HEK293 (cell line): ENCODE measurements around the gene RNF182.
A peak's percentile ranks its signal among the peaks of the same experiment; 100 is the strongest.
"Not testable (repeated sequence)": the region's sequence is repeated elsewhere in the genome, so short reads cannot be mapped to it uniquely, and the experiment has no call there.

ENCODE experiments used
- CTCF ChIA-PET: fragments of 350-600 bp; formaldehyde crosslinking; extraction: SDS; loops from one replicate; lab custom pipeline; 2021; ENCODE audit warnings: antibody characterized with exemption; lab: Yijun Ruan, JAX
- POLR2A ChIA-PET: fragments of 300-600 bp; formaldehyde crosslinking; extraction: SDS; loops from one replicate; lab custom pipeline; 2020; ENCODE audit warnings: antibody characterized with exemption, inconsistent platforms; lab: Yijun Ruan, JAX
- H3K27ac ChIP-seq: fragments of 200-500 bp; sonication (Bioruptor generic); 2 replicates; pipeline ENCODE4 v1.5.1; 2014; ENCODE audit warnings: low read depth, low read length, control low read depth, inconsistent platforms; ENCODE audit errors: extremely low read depth
- H3K36me3 ChIP-seq, 2 experiments: fragments of 200-500 bp in 1 of 2; sonication (Bioruptor generic) in 1 of 2; 1 replicate in 1 of 2; 2 replicates in 1 of 2; pipeline ENCODE4 v1.5.1; 2014 to 2017; ENCODE audit warnings: inconsistent platforms in 2 of 2, low read length in 2 of 2; ENCODE audit not compliant: control insufficient read depth in 2 of 2, insufficient read depth in 1 of 2
- H3K4me1 ChIP-seq: fragments of 200-500 bp; sonication (Bioruptor generic); 2 replicates; pipeline ENCODE4 v1.5.1; 2014; ENCODE audit warnings: mild to moderate bottlenecking, low read length, inconsistent platforms; ENCODE audit not compliant: control insufficient read depth, insufficient read depth
- H3K4me3 ChIP-seq: 2 replicates; pipeline ENCODE4 v1.5.1; 2011; ENCODE audit warnings: low read depth, mild to moderate bottlenecking, control low read depth, low read length, moderate library complexity
- H3K9me3 ChIP-seq: fragments of 200-500 bp; sonication (Bioruptor generic); 2 replicates; pipeline ENCODE4 v1.5.1; 2014; ENCODE audit warnings: low read depth, low read length, inconsistent platforms; ENCODE audit not compliant: control insufficient read depth, insufficient read depth
- EGR2 ChIP-seq: fragments of 450-650 bp; formaldehyde crosslinking; IDR thresholded peaks from 2 replicates; pipeline ENCODE4 v1.5.1; 2016; ENCODE audit warnings: low read depth, missing biosample characterization, missing genetic modification characterization
- OVOL3 ChIP-seq: fragments of 450-650 bp; formaldehyde crosslinking; IDR thresholded peaks from 2 replicates; pipeline ENCODE4 v1.5.1; 2016; ENCODE audit warnings: missing biosample characterization, missing genetic modification characterization
- PRDM1 ChIP-seq: fragments of 450-650 bp; formaldehyde crosslinking; IDR thresholded peaks from 2 replicates; pipeline ENCODE4; 2016; ENCODE audit warnings: missing biosample characterization, missing genetic modification characterization
- ZBTB1 ChIP-seq: fragments of 450-650 bp; formaldehyde crosslinking; IDR thresholded peaks from 2 replicates; pipeline ENCODE4 v1.5.1; 2016; ENCODE audit warnings: missing biosample characterization, missing genetic modification characterization
- ZBTB17 ChIP-seq: fragments of 450-650 bp; formaldehyde crosslinking; IDR thresholded peaks from 2 replicates; pipeline ENCODE4 v1.5.1; 2016; ENCODE audit warnings: missing biosample characterization, missing genetic modification characterization
- ZBTB26 ChIP-seq: fragments of 450-650 bp; formaldehyde crosslinking; optimal IDR thresholded peaks from 2 replicates; pipeline ENCODE3; 2016; ENCODE audit warnings: missing biosample characterization, mild to moderate bottlenecking, missing genetic modification characterization
- ZBTB8A ChIP-seq: fragments of 450-650 bp; formaldehyde crosslinking; IDR thresholded peaks from 2 replicates; pipeline ENCODE4 v1.5.1; 2016; ENCODE audit warnings: missing biosample characterization, missing genetic modification characterization
- ZFHX2 ChIP-seq: fragments of 450-650 bp; formaldehyde crosslinking; conservative IDR thresholded peaks from 2 replicates; pipeline ENCODE4 v1.5.1; 2016; ENCODE audit warnings: missing biosample characterization, missing genetic modification characterization
- ZNF10 ChIP-seq: fragments of 450-650 bp; formaldehyde crosslinking; IDR thresholded peaks from 2 replicates; pipeline ENCODE4 v1.5.1; 2017; ENCODE audit warnings: missing biosample characterization, missing genetic modification characterization
- ZNF335 ChIP-seq: fragments of 450-650 bp; formaldehyde crosslinking; conservative IDR thresholded peaks from 2 replicates; pipeline ENCODE4 v1.5.1; 2016; ENCODE audit warnings: missing biosample characterization, missing genetic modification characterization
- ZNF404 ChIP-seq: fragments of 450-650 bp; formaldehyde crosslinking; IDR thresholded peaks from 2 replicates; pipeline ENCODE4 v1.5.1; 2017; ENCODE audit warnings: missing biosample characterization, missing genetic modification characterization
- ZNF433 ChIP-seq: fragments of 450-650 bp; formaldehyde crosslinking; IDR thresholded peaks from 2 replicates; pipeline ENCODE4 v1.5.1; 2016; ENCODE audit warnings: missing biosample characterization, missing genetic modification characterization, low read depth
- ZNF660 ChIP-seq: fragments of 450-650 bp; IDR thresholded peaks from 2 replicates; pipeline ENCODE4 v1.5.1; 2018; ENCODE audit warnings: missing biosample characterization, mild to moderate bottlenecking, missing genetic modification characterization
- ZNF677 ChIP-seq: fragments of 450-650 bp; IDR thresholded peaks from 2 replicates; pipeline ENCODE4 v1.5.0; 2018; ENCODE audit warnings: missing biosample characterization, mild to moderate bottlenecking, missing genetic modification characterization, moderate library complexity

RNF182 gene, protein sequence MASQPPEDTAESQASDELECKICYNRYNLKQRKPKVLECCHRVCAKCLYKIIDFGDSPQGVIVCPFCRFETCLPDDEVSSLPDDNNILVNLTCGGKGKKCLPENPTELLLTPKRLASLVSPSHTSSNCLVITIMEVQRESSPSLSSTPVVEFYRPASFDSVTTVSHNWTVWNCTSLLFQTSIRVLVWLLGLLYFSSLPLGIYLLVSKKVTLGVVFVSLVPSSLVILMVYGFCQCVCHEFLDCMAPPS

DNA sequence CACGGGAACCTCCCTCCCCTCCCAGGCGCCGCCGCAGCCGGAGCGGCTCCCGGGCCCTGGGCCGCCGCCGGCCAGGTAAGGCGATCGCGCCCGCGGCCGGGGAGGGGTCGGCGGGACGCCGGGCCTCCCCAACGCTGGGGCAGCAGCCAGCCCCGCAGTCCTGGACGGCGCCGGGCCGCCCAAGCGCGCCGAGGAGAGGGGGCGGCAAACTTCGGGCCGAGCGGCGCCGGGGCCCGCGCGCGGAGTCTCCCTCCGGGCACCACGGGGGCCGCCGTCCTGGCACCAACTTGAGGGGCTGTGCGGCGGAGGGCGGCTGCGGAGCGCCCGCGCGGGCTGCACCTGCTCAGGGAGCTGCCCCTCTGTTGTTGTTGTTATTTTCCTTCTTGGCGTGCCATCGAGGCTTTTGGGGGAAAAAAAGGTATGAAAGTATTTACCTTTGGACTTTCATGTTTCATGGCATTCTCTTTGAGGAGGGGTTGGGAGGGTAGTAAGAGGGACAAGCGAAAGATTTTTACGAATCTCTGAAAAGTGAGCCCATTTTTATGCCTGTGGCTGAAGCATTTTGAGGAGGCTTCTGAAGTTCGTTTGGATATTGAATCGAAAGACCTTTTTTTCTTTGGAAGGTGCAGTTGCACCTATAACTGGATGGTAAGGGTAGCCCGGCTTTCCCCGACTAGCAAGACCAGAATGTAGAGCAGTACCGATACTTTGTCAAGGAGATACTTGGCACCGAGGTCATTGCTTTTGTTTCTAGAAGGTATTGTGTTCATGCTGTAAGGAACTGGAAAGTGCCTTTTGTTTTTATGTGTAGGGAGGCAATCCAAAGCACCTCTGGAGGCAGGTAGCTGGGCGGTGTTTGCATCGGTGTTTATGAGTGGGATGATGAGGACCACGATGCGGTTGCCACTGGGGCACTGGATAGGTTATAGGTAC lies at the start of gene RNF182:
RNF182 (plus strand) TSS at position 4 of the 933 bp plus-strand sequence. CDS start 52,168 bp downstream, outside the sequence.
- peak within 1 kb of the TSS; percentile 40 for H3K27ac ChIP-seq
- TF ChIP-seq ZBTB8A (tag by site-specific recombination) (peak; percentile 80), PRDM1 (tag by site-specific recombination) (peak; percentile 65), ZNF433 (tag by site-specific recombination) (no peak), ZNF660 (0 out of 2 replicates have a peak, but pooled peaks have one; percentile 8), ZBTB17 (peak; percentile 65), ZNF677 (tag by site-specific recombination) (no peak), ZNF10 (peak; percentile 26; the same call in 1 of the 2 replicates), ZNF335 (tag by site-specific recombination) (peak; percentile 51), ZBTB1 (tag by site-specific recombination) (no peak), ZBTB26 (peak; percentile 22)
- H3K36me3 ChIP-seq: no peaks in the 10 kb centered on the region
- POLR2A ChIA-PET: interaction anchor here (0.6 to 2.5 kb wide), 7 partner anchors 11 to 147 kb away, joined by 3 to 15 read pairs (median 5); partner anchors contain the start of gene MCUR1
- CTCF ChIA-PET: interaction anchor here (1.1 to 7.7 kb wide), 6 partner anchors 9 to 122 kb away, joined by 4 to 94 read pairs (median 4); no protein-coding TSS in a partner anchor
- peak within 1 kb of the TSS; percentile 73 for H3K4me3 ChIP-seq
- H3K4me1 ChIP-seq: no peaks in the 10 kb centered on the region
- no peaks in the 10 kb centered on the region for H3K9me3 ChIP-seq

DNA sequence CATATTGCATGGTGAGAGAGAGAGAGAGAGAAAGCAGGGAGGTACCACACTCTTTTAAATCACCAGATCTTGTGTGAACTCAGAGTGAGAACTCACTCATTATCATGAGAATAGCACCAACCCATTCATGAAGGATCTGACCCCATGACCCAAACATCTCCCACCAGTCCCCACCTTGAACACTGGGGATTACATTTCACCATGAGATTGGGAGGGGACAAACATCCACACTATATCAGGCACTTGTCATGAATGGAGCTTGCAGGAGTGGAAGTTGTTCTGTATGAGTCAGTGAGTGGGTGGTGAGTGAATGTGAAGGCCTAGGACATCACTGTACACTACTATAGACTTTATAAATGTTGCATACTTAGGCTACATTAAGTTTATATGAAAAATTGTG lies 47.7 kb upstream of the RNF182 start:
- no peaks in the 10 kb centered on the region for H3K9me3 ChIP-seq
- POLR2A ChIA-PET: no interaction called here

GRCh38 chr6:13880061-13880663 lies 44.6 kb upstream of the RNF182 start:
- POLR2A ChIA-PET, H3K27ac ChIP-seq, H3K9me3 ChIP-seq, CTCF ChIA-PET, H3K4me1 ChIP-seq, H3K36me3 ChIP-seq, H3K4me3 ChIP-seq: not testable (repeated sequence)

More for the DNA sequence above, 47.7 kb upstream of the RNF182 start:
- CTCF ChIA-PET: interaction anchor here (0.7 kb wide), 1 partner anchor 47 kb away, joined by 4 read pairs; the partner anchor contains the start of gene RNF182
- no peaks in the 10 kb centered on the region for H3K4me1 ChIP-seq
- no peak overlapping the region for H3K27ac ChIP-seq
- no peaks in the 10 kb centered on the region for H3K36me3 ChIP-seq
- TF ChIP-seq ZNF404 (tag by site-specific recombination) (no peak), EGR2 (tag by site-specific recombination) (0 out of 2 replicates have a peak, but pooled peaks have one; percentile 27), ZFHX2 (tag by site-specific recombination) (peak; percentile 30; the same call in 1 of the 2 replicates)
- H3K4me3 ChIP-seq: no peak overlapping the region

DNA sequence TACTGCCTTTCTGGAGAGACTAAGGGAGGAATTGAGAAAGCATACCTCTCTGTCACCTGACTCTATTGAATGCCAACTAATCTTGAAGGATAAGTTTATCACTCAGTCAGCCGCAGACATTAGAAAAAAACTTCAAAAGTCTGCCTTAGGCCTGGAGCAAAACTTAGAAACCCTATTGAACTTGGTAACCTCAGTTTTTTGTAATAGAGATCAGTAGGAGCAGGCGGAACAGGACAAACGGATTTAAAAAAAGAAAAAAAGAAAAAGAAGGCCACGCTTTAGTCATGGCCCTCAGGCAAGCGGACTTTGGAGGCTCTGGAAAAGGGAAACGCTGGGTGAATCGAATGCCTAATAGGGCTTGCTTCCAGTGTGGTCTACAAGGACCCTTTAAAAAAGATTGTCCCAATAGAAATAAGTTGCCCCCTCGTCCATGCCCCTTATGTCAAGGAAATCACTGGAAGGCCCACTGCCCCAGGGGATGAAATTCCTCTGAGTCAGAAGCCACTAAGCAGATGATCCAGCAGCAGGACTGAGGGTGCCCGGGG lies 43.1 kb upstream of the RNF182 start:
- TF ChIP-seq OVOL3 (tag by site-specific recombination): no peak
- CTCF ChIA-PET: no interaction called here
- Histone ChIP-seq H3K9me3 (no peaks in the 10 kb centered on the region), H3K36me3 (no peaks in the 10 kb centered on the region), H3K4me3 (no peak overlapping the region), H3K27ac (no peak overlapping the region), H3K4me1 (no peaks in the 10 kb centered on the region)
- POLR2A ChIA-PET: no interaction called here
